GM19395 (cell line): ENCODE data around the gene RASSF4.

Source experiments
- ATAC-seq: cut with Tn5 transposase; IDR thresholded peaks from one replicate; pipeline ENCODE4 v1.9.1; 2021; ENCODE audit warnings: mild to moderate bottlenecking, moderate library complexity; ENCODE audit not compliant: unreplicated experiment

The RASSF4 gene

DNA sequence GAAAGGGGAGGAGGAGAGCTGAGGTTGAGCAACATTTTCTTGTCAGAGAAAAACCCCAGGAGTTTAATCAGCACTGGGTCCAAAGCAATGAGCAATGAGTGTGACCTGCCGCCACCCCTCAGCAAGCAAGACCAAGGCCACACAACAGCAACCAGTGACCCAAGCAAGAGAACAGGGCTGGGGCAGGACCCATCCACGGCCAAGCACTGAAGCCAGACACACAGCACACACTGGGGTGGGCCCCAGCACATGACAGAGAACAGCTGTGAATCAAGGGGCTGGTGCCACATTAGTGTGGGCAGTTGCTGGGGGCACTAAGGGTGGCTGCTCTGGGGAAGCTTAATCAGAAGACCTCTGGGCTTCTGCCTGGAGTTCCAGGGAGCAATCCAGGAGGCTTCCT, 32.2 kb upstream of the RASSF4 start:
- ATAC-seq: no peak

DNA sequence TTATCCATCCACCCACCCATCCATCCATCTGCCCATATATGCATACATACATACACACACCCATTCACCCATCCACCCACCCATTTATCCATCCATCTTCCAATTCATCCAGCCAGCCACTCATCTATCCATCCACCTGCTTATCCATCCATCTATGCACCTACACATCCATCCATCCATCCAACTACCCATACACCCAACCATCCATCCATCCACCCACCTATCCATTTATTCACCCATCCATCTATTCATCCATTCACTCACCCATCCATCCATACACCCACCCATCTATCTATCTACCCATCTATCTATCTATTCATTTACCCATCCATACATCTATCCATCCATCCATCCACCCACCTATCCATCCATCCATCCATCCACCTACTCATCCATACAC, 31.1 kb upstream of the RASSF4 start:
- no peak for ATAC-seq

GRCh38 chr10:44929356-44930255, 30.0 kb upstream of the RASSF4 start:
- ATAC-seq: no peak

DNA sequence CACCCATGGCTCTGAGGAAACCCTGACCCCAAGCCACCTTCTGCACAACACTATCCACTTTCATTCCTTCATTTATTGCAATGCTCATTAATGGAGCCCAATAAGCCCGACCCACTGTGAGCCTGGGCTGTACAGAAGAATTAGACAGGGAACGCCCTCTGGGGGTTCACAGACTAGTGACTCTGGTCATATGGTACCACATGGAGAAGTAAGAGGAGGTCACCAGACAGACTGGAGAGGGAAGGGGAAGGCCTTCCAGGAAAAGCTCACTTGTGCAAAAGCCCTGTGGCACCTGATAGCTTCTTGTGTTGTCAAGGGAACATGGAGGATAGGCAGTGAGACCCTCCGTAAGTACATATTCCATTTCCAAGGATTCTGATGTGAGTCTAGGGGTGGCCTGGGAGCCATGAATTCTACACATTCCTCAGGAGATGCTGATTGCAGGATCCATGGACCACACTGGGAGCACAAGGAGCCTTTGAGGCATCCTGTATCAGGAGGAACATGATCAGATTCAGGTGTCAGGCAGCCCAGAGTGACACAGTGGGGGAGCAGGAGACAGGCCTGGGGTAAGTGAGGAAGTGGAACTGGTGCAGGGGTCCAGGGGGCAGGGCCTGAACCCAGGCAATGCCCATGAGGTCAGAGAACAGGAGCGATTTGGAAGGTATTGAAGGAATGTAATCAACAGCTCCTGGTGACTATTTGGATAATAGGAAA, 28.5 kb upstream of the RASSF4 start:
- no peak for ATAC-seq

- no peak for ATAC-seq
These were observed 27.7 kb upstream of the RASSF4 start for GRCh38 chr10:44931621-44932516.

GRCh38 chr10:44932517-44933450, 26.8 kb upstream of the RASSF4 start:
- ATAC-seq: peak; percentile 94

DNA sequence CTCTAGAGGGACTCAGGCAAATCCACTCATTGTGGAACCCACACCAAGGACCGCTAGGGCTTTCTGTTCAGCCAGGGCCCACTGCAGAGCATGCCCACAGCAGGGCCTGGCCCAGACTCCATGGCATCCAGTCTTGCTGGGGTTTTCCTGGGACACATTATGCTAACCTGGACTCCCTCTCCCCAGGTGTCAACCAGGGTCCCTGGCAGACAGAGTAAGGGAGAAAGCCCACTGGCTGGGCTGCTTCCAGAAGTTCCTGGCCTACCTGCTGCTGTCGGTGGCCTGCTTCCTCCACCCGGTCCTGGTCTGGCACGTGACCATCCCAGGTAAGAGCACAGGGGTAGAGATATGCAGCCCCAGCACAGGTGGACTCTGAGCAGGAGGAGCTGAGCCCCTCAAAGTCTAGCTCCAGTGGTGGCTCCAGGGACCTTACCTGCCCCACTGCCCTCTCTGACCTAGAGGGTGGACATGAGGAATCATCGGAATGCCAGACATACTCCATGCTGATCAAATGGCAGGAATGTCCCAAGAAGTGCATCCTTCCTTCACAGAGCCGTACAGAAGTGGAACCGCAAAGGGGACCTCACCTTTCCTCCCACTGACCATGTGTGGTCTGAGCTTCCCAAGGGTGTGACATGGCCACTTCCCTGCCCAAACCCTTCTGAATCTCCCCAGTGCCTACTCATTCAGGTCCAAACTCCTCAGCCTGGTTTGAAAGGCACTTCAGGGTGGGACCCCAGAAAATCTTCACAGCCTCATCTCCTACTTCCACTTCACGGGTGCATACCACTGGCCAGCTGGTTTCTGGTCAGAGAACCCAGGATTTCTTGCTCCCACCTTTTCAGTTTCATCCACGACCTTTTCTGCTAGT, 25.9 kb upstream of the RASSF4 start:
- no peak for ATAC-seq

DNA sequence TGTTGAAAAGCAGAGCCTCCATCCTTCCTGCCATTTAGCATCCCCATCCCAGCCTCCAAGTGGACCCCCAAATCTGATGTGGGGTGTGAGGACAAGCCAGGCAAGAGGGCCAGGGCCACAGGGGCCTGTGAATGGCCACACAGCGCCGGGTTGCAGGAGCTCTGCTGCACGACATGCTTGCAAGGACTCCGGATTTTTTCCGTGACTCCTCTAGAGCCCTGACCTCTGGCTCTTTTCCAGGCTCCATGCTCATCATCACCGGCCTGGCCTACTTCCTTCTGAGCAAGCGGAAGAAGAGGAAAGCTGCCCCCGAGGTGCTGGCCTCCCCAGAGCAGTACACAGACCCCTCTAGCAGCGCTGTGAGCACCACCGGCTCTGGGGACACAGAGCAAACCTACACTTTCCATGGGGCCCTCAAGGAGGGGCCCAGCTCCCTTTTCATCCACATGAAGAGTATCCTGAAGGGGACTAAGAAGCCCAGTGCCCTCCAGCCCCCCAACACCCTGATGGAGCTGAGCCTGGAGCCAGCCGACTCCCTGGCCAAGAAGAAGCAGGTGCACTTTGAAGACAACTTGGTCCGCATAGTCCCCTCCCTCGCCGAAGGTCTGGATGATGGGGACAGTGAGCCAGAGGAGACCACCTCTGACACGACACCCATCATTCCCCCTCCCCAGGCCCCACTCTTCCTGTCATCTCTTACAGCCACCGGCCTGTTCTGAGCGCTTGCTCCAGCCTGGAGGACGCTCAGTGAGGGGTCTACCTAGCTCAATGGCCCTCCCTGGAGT, 25.0 kb upstream of the RASSF4 start:
- ATAC-seq: no peak

DNA sequence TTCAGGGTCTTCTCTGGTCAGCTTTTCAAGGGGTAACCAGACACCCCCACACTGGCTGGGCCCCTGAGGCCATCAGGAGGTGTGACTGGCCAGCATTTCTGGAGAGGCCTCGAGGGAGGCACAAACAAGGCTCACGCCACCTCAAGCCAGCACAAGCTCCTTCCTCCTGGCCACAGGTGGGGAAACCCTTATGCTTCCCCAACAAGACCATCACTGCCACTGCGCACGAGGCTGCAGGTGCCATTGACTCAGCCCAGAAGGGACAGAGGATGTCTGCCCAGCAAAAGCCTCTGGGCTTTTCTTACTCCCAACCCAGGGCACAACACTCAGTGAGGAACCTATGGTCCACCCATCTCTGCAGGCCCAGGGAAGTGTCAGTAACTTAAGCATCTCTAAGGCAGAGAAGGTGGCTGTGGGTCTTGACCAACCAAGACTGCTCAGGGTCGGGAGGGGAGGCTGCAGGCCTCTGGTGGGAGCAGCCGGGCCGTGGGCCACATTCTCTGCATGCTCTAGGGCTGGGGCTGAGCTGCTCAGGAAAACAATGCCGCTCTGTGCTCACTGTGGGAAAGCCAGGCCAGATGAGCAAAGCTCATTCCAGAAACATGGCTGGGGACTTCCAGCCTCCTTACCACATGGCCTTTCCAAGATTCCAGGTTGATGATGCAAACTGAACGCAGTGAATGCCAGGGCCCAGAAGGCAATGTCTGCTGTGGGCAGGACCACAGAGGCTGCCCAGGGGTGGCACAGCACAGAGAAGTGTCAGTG, 24.2 kb upstream of the RASSF4 start:
- no peak for ATAC-seq

DNA sequence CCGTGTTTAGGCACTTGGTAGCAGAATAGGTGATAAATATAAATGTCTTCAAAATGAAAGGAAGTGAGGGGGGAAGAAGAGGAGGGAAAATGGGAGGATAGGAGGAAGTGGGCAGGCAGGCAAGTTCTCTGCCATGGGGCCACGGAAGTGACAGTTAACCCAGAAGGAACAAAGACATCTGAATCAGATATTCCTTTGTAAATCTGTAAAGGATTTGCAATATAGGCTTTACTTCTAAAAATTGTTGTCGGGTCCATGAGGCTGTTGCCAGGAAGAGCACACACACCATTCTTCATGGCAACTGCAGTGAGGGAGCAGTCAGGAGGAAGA, 23.7 kb upstream of the RASSF4 start:
- no peak for ATAC-seq

- ATAC-seq: no peak
These were observed 23.2 kb upstream of the RASSF4 start for GRCh38 chr10:44936314-44936975.

DNA sequence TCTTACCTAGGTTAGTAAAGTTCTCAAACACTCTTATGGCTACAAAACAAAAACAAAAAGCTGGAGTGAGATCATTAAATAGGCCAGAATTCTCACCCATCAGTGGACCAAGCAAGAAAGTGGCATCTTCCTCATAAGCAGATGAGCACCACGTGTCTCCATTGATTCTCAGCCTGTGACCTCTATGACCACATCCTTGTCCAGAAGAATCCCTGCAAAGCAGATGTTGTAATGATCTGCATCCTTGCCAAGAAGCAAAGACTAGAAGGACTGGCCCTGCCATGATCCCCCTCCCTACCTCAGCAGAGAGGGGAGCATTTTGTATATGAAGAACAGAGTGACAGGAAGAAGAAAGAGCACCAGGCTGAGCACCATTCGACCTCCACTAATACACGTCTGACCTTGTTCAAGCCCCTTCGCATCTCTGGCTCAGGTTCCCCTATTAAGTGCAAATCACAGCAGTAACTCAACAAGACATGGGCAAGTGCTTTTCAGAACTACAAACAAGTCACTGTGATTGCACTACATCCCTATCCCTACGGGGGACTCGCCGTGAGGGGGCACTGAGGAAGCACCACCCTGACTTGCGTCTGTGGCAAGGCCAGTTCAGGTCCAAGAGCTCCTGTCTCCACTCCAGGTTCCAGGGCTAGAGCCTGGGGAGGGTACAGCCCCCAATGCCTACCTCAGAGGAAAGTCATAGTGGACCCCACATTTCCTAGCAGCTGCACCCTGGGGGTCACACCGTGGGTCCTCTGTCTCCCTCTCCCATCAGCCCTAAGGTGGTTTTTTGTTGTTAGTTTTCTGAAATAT, 22.2 kb upstream of the RASSF4 start:
- ATAC-seq: no peak

- ATAC-seq: no peak
These were observed 20.6 kb upstream of the RASSF4 start for GRCh38 chr10:44938956-44939355.

DNA sequence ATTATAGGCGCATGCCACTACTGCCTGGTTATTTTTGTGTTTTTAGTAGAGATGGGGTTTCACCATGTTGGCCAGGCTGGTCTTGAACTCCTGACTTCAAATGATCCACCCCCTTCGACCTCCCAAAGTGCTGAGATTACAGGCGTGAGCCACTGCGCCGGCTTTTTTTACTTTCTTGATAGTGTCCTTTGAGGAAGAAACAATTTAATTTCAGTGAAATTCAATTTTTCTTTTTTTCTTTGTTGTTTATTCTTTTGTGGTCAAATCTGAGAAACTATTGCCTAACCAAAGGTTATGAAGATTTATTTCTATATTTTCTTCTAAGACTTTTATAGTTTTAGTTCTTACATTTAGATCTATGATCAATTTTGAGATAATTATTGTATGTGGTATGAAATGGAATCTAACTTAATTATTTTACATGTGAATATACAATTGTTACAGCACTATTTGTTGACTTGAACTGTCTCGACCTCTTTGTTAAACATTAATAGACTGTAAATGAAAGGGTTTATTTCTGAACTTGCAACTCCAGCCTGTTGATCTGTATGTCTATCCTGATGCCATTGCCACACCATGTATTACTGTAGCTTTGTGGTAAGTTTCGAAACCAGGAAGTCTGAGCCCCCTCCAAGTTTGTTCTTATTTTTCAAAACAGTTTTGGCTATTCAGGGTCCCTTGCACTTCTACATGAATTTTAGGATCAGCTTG, 19.8 kb upstream of the RASSF4 start:
- no peak for ATAC-seq

DNA sequence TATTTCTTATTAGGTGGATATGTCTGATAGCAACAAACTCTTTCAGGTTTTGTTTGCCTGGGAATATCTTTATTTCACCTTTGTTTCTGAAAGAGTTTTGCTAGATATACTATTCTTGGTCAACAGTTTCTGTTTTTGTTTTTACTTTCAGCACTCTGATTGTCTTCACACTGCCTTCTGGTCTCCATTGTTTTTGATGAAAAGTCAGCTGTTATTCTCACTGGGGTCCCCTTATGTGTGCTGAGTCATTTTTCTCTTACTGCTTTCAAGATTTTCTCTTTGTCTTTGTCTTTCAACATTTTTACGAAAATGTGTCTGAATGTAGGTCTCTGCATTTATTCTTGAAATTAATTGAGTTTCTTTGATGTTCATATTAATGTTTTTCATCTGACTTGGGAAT, 15.2 kb upstream of the RASSF4 start:
- ATAC-seq: no peak

- peak; percentile 52 for ATAC-seq
These were observed 13.4 kb upstream of the RASSF4 start for GRCh38 chr10:44946205-44946604.
